DOHH2 (cell line): ENCODE measurements around the gene TEN1.

ENCODE experiments used
- H3F3A ChIP-seq: fragments of 200-600 bp; sonication (generic), shearing (Covaris generic); 2 replicates; pipeline ENCODE4 v1.6.0; 2016; ENCODE audit warnings: antibody characterized with exemption, mild to moderate bottlenecking; ENCODE audit not compliant: control insufficient read depth, insufficient read depth
- H3K27ac ChIP-seq: fragments of 200-600 bp; sonication (generic); 2 replicates; pipeline ENCODE4 v1.5.1; 2014; ENCODE audit warnings: low read depth, mild to moderate bottlenecking, low read length, moderate library complexity
- H3K27me3 ChIP-seq: fragments of 200-600 bp; sonication (generic); 2 replicates; pipeline ENCODE4 v1.6.1; 2014; ENCODE audit warnings: mild to moderate bottlenecking, low read length, mixed read lengths; ENCODE audit not compliant: control insufficient read depth
- H3K36me3 ChIP-seq: fragments of 200-600 bp; sonication (generic); 2 replicates; pipeline ENCODE4 v1.6.1; 2014; ENCODE audit warnings: mild to moderate bottlenecking, low read length, moderate library complexity, mixed read lengths; ENCODE audit not compliant: control insufficient read depth
- H3K4me1 ChIP-seq: fragments of 200-600 bp; sonication (generic); 2 replicates; pipeline ENCODE4 v1.6.1; 2014; ENCODE audit warnings: mild to moderate bottlenecking, low read length, mixed read lengths; ENCODE audit not compliant: control insufficient read depth
- H3K4me2 ChIP-seq: fragments of 200-600 bp; sonication (generic); 2 replicates; pipeline ENCODE4 v1.6.0; 2014; ENCODE audit warnings: mild to moderate bottlenecking, low read length, moderate library complexity
- H3K4me3 ChIP-seq: fragments of 200-600 bp; sonication (generic); 2 replicates; pipeline ENCODE4 v1.5.1; 2014; ENCODE audit warnings: mild to moderate bottlenecking, low read length, mixed read lengths
- H3K79me2 ChIP-seq: fragments of 200-600 bp; sonication (generic); 2 replicates; pipeline ENCODE4 v1.6.1; 2014; ENCODE audit warnings: mild to moderate bottlenecking, low read length, mixed read lengths; ENCODE audit not compliant: control insufficient read depth
- H3K9me2 ChIP-seq: fragments of 200-600 bp; sonication (generic); replicated peaks from 2 replicates; pipeline ENCODE4 v1.6.1; 2014; ENCODE audit warnings: mild to moderate bottlenecking, low read length, mixed read lengths; ENCODE audit not compliant: control insufficient read depth
- H3K9me3 ChIP-seq: fragments of 200-600 bp; sonication (generic); 2 replicates; pipeline ENCODE4 v1.6.1; 2014; ENCODE audit warnings: antibody characterized with exemption, low read length, mixed read lengths; ENCODE audit not compliant: control insufficient read depth, insufficient read depth
- H4K20me1 ChIP-seq: fragments of 200-600 bp; sonication (generic); 2 replicates; pipeline ENCODE4 v1.6.0; 2014; ENCODE audit warnings: low read depth, mild to moderate bottlenecking, antibody characterized with exemption, low read length, moderate library complexity; ENCODE audit not compliant: control insufficient read depth, insufficient read depth
- CTCF ChIP-seq: fragments of 200-600 bp; sonication (generic); IDR thresholded peaks from one replicate; pipeline ENCODE4 v1.5.1; 2014; ENCODE audit warnings: antibody characterized with exemption, mild to moderate bottlenecking, low read depth, low read length; ENCODE audit not compliant: poor library complexity, severe bottlenecking
- EZH2phosphoT487 ChIP-seq: fragments of 200-600 bp; sonication (generic); IDR thresholded peaks from 2 replicates; pipeline ENCODE4 v1.6.1; 2017; ENCODE audit warnings: borderline replicate concordance, mild to moderate bottlenecking, antibody characterized with exemption, low read length, moderate library complexity, mixed read lengths

The TEN1 gene

GRCh38 chr17:76048025-76048605, 69.1 kb downstream of the TEN1 start:
- Histone ChIP-seq H3K4me3 (no peak overlapping the region), H4K20me1 (no peaks in the 10 kb centered on the region), H3K4me2 (no peak overlapping the region), H3K9me3 (no peaks in the 10 kb centered on the region), H3K9me2 (no peaks in the 10 kb centered on the region), H3F3A (no peaks in the 10 kb centered on the region), H3K79me2 (no peaks in the 10 kb centered on the region), H3K36me3 (peaks cover 85% of the 10 kb centered on the region), H3K27me3 (no peaks in the 10 kb centered on the region), H3K27ac (no peak overlapping the region), H3K4me1 (peaks cover 7% of the 10 kb centered on the region; the same call in 1 of the 2 replicates)
- no peak for TF ChIP-seq CTCF

GRCh38 chr17:76048711-76049110, 69.7 kb downstream of the TEN1 start:
- Histone ChIP-seq H3K36me3 (peaks cover 85% of the 10 kb centered on the region), H4K20me1 (no peaks in the 10 kb centered on the region), H3K4me3 (no peak overlapping the region), H3K4me1 (peaks cover 7% of the 10 kb centered on the region; the same call in 1 of the 2 replicates), H3K9me2 (no peaks in the 10 kb centered on the region), H3K9me3 (no peaks in the 10 kb centered on the region), H3K4me2 (no peak overlapping the region), H3K79me2 (peaks cover 4% of the 10 kb centered on the region; the same call in 1 of the 2 replicates), H3F3A (no peaks in the 10 kb centered on the region), H3K27ac (no peak overlapping the region), H3K27me3 (no peaks in the 10 kb centered on the region)
- no peak for TF ChIP-seq EZH2phosphoT487
- TF ChIP-seq CTCF: no peak

- peaks cover 7% of the 10 kb centered on the region; the same call in 1 of the 2 replicates for H3K4me1 ChIP-seq
- no peaks in the 10 kb centered on the region for H4K20me1 ChIP-seq
- H3K27ac ChIP-seq: no peak overlapping the region
- no peaks in the 10 kb centered on the region for H3F3A ChIP-seq
- no peaks in the 10 kb centered on the region for H3K9me2 ChIP-seq
- no peak overlapping the region for H3K4me2 ChIP-seq
- H3K9me3 ChIP-seq: no peaks in the 10 kb centered on the region
- H3K27me3 ChIP-seq: no peaks in the 10 kb centered on the region
- peaks cover 4% of the 10 kb centered on the region; the same call in 1 of the 2 replicates for H3K79me2 ChIP-seq
- peaks cover 85% of the 10 kb centered on the region for H3K36me3 ChIP-seq
- no peak overlapping the region for H3K4me3 ChIP-seq
- TF ChIP-seq EZH2phosphoT487 (no peak), CTCF (no peak)
Measured at GRCh38 chr17:76049239-76049638, 70.2 kb downstream of the TEN1 start.
